WI38 (cell line): Measurements from ENCODE around the gene CD68.
A peak's percentile ranks its signal among the peaks of the same experiment; 100 is the strongest.
"Not testable (repeated sequence)": the region's sequence is repeated elsewhere in the genome, so short reads cannot be mapped to it uniquely, and the experiment has no call there.

Experiments used
- H3K4me3 ChIP-seq: 2 replicates; pipeline ENCODE4 v1.5.1; 2011; ENCODE audit warnings: low read depth, mild to moderate bottlenecking, control low read depth, low read length
- TF ChIP-seq, protein P1 (sequence below): IDR thresholded peaks from 2 replicates; pipeline ENCODE4 v1.5.1; 2012; ENCODE audit warnings: low read depth, mild to moderate bottlenecking, control low read depth, low read length

The CD68 gene

DNA sequence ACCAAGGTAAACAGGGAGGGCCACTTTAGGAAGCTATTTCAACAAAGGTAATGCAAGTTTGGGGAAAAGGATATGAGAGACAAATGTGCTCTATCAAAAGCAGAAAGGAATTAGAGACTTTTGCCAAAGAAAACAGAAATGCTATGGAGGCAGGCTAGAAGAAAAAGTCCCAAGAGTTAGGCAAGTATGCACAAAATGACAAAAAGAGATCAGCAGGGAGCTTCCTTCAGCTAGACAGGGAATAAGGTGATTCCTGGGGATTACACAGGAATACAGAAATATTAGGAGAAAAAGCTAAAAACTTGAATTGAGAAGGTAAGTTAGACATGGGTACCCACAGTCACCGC, 32.8 kb downstream of the CD68 start:
- H3K4me3 ChIP-seq = no peak overlapping the region
- TF ChIP-seq, protein P1, sequence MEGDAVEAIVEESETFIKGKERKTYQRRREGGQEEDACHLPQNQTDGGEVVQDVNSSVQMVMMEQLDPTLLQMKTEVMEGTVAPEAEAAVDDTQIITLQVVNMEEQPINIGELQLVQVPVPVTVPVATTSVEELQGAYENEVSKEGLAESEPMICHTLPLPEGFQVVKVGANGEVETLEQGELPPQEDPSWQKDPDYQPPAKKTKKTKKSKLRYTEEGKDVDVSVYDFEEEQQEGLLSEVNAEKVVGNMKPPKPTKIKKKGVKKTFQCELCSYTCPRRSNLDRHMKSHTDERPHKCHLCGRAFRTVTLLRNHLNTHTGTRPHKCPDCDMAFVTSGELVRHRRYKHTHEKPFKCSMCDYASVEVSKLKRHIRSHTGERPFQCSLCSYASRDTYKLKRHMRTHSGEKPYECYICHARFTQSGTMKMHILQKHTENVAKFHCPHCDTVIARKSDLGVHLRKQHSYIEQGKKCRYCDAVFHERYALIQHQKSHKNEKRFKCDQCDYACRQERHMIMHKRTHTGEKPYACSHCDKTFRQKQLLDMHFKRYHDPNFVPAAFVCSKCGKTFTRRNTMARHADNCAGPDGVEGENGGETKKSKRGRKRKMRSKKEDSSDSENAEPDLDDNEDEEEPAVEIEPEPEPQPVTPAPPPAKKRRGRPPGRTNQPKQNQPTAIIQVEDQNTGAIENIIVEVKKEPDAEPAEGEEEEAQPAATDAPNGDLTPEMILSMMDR = no peak

DNA sequence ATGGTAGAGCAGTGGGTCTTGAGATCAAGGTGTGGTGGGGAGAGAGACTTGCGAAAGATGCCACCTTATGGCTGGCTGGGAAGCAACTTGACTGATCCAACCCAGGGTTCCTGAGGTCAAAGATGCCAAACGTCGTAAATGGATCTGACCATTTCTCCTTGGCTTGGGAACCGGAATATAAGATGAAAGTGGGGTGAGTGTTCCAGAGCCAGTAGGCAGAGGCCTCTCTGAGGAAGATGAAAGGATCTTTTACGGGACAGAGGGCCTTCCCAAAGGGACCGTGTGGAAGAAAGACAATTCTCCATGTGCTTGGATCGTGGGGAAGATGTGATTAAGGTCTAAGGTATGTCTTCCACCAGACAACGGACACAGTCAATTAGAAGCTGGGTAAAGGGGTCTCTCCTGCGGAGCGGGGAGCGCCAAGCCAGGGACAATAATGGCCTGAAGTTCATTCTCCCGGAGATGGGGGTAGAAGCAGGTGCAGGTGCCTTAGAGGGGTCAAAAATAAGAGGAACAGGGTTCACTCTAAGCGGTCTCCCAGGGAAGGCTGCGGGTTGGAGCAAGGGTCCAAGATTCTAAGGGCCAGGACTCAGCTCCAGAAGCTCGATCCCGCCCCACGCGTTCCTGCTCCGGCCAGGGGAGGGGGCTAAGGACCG, 34.5 kb downstream of the CD68 start:
- H3K4me3 ChIP-seq = peak overlapping the region; percentile 89
- TF ChIP-seq, protein P1 = no peak

DNA sequence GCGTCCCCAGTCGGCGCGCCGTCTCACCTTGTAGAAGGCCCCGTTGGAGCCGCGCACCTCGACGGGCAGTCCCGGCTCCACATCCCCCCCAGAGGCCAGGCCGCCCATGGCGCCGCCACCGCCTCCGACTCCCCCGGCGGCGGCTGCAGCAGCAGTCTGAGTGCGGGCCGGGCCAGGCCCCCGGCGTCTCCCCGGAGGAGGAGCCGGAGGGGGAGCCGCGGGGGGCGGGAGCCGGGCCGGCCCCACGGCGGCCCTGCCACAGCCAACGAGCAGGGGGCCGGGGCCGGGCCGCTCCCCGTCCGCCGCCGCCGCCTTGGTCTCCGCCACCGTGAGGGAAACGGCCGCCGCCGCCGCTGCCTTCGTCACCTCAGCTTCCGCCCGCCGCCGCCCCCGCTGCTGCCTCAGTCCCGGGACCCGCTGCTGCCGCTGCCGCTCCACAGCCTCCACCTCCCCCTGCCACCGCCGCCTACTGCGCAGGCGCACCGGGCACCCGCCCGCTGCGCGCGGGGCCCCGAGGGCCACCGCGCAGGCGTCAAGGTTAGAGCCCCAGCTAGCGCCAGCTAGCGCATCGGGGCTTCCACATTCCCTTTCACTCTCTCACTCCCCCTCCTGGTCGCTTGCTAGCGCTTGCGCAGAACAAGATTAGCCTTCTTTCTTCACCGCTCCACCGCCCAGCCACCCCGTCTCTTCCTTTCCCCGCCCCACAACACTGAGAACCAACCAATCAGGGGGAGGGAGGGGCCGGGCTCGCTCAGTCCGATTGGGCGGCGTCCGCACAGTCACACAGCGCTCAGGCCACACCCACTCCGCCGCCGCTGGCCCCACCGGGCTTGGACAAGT, 35.2 kb downstream of the CD68 start, which contains the start of gene FXR2:
FXR2 (minus strand) TSS at position 473 of the 840 bp plus-strand sequence; CDS start at position 108, 365 bp downstream.
- TF ChIP-seq, protein P1 = peak; percentile 60
- H3K4me3 ChIP-seq = peak within 1 kb of the TSS; percentile 89

DNA sequence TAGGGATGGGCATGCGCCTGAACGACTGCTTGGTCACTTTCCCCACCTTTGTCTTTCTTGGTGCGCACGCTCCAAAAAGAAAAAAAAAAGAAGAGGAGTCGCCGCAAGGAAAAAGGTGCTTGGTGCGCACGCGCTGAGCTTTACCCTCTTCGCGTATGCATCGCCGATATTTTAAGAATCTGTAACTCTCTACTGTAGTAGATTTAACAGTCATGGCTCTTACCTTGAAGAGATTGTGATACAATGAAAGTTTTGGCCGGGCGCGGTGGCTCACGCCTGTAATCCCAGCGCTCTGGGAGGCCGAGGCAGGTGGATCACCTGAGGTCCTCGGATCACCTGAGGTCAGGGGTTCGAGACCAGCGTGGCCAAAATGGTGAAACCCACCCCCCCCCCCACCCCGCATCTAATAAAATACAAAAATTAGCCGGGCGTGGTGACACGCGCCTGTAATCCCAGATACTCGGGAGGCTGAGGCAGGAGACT, 35.9 kb downstream of the CD68 start:
- TF ChIP-seq, protein P1 = no peak
- H3K4me3 ChIP-seq = peak overlapping the region; percentile 53

DNA sequence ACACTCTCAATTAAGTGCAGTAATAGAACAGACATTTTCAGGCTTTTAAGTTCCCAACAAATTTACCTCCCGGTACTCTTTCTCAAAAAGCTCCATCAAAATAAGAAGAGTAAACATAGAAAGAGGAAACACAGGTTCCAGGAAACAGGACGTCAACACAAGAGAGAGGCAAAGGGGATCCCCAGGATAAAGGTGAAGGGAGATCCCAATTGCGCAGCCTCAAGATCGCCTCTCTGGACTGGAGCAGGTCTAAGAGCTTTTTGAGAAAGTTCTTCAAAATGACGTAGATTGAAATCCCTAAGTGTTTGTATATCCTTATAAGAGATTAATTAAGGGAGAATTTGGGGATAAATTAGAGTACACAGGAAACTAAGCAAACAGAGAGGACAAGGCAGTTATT, 39.2 kb downstream of the CD68 start:
- no peak overlapping the region for H3K4me3 ChIP-seq
- TF ChIP-seq, protein P1 = no peak

DNA sequence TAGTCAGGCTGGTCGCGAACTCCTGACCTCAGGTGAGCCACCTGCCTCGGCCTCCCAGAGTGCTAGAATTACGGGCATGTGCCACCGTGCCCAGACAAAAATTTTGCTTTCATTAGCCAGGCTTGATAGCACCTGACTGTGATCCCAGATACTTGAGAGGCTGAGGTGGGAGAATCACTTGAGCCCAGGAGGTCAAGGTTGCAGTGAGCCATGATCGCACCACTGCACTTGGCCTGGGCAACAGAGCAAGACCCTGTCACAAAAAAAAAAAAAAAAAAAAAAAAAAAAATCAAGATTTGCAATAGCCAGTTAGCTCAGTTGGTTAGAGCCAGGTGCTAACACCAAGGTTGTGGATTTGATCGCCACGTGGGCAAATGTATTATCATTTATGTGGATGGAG, 41.4 kb downstream of the CD68 start:
- no peak overlapping the region for H3K4me3 ChIP-seq
- TF ChIP-seq, protein P1 = no peak

DNA sequence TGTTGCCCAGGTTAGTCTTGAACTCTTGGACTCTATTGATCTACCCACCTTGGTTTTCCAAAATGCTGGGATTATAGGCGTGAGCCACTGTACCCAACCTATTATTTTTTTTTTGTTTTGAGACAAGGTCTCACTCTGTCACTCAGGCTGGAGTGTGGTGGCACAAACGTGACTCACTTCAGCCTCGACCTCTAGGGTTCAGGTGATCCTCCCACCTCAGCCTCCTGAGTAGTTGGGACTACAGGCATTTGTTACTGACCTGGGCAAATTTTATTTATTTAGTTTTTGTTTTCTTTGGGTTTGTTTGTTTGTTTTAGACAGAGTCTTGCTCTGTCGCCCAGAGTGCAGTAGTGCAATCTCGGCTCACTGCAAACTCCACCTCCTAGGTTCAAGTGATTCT, 44.2 kb downstream of the CD68 start:
- TF ChIP-seq, protein P1 = no peak
- H3K4me3 ChIP-seq = no peak overlapping the region

DNA sequence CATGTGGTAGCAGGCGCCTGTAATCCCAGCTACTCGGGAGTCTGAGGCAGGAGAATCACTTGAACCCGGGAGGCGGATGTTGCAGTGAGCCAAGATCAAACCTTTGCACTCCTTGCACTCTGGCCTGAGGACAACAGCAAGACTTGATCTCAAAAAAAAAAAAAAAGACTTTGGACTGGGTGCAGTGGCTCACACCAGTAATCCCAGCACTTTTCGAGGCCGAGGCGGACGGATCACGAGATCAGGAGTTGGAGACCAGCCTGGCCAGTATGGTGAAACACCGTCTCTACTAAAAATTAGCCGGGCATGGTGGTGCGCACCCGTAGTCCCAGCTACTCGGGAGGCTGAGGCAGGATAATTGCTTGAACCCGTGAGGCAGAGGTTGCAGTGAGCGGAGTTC, 46.3 kb downstream of the CD68 start:
- H3K4me3 ChIP-seq = not testable (repeated sequence)
